Gastroesophageal sphincter (tissue), 4 donors: ENCODE results near the gene BAG5. TPM values are rescaled to one million over a fixed set of nuclear protein-coding genes. Genes with fewer than 3 reads are reported as not detected.
A peak's percentile ranks its signal among the peaks of the same experiment; 100 is the strongest.

ENCODE experiments used
- ATAC-seq: fragments of 150-250 bp; one replicate; pipeline ENCODE4 v1.9.1; 2016; ENCODE audit warnings: mild to moderate bottlenecking, moderate library complexity
- H3K27ac ChIP-seq, 4 donors: fragments of 200-600 bp; sonication (generic) in 3 of 4; 1 replicate in 3 of 4; 2 replicates in 1 of 4; pipeline ENCODE4 v1.5.1; 2016 to 2019
- H3K27me3 ChIP-seq: fragments of 200-600 bp; sonication (generic); one replicate; pipeline ENCODE4 v1.5.1; 2019
- H3K36me3 ChIP-seq, 2 donors: fragments of 200-600 bp; sonication (generic); one replicate each; pipeline ENCODE4 v1.5.1; 2019; ENCODE audit warnings: control low read depth in 1 of 2
- H3K4me1 ChIP-seq, 3 donors: fragments of 200-600 bp; sonication (generic); 1 replicate in 2 of 3; 2 replicates in 1 of 3; pipeline ENCODE4 v1.5.1; 2016 to 2019; ENCODE audit warnings: control low read depth in 2 of 3
- H3K4me3 ChIP-seq, 2 donors: fragments of 200-600 bp; sonication (generic); one replicate each; pipeline ENCODE4 v1.5.1; 2019; ENCODE audit warnings: mild to moderate bottlenecking in 1 of 2, moderate library complexity in 1 of 2
- H3K9me3 ChIP-seq, 3 donors: fragments of 200-600 bp; sonication (generic); one replicate each; pipeline ENCODE4 v1.5.1; 2017 to 2019; ENCODE audit warnings: control low read depth in 2 of 3
- EP300 ChIP-seq: sonication (generic); formaldehyde crosslinking; IDR thresholded peaks from one replicate; pipeline ENCODE4 v1.6.1; 2017; ENCODE audit warnings: antibody characterized with exemption, mild to moderate bottlenecking
- POLR2A ChIP-seq, 2 donors: fragments of 450-650 bp; IDR thresholded peaks; one replicate each; pipeline ENCODE4 v1.6.1; 2017; ENCODE audit warnings: antibody characterized with exemption in 2 of 2, mild to moderate bottlenecking in 2 of 2, moderate library complexity in 1 of 2
- POLR2AphosphoS5 ChIP-seq: sonication (generic); formaldehyde crosslinking; IDR thresholded peaks from one replicate; pipeline ENCODE4 v1.6.1; 2017; ENCODE audit warnings: antibody characterized with exemption
- WGBS, 2 donors: methylation state at CpG; one replicate each; pipeline ENCODE4 v1.1.5; 2018; ENCODE audit warnings: low coverage in 1 of 2; 5-methylcytosine and 5-hydroxymethylcytosine counted together
- total RNA-seq, 4 donors: library from RNA; depleted of rRNA; stranded (reverse); fragments of >200 nt; gene quantifications; one replicate each; pipeline ENCODE4 v1.1.0, GENCODE V29; 2016
- TF ChIP-seq, protein P1 (sequence below), 4 experiments: fragments of 200-600 bp in 2 of 4; fragments of 450-650 bp in 2 of 4; sonication (generic) in 1 of 4; IDR thresholded peaks; one replicate each; pipeline ENCODE4 v1.5.1; 2017 to 2019; ENCODE audit warnings: antibody characterized with exemption in 4 of 4, mild to moderate bottlenecking in 2 of 4, moderate library complexity in 2 of 4

The BAG5 gene
- total RNA-seq, 4 donors from 2014 or later, result 31.1 to 41.3 (median 38.5) TPM

DNA sequence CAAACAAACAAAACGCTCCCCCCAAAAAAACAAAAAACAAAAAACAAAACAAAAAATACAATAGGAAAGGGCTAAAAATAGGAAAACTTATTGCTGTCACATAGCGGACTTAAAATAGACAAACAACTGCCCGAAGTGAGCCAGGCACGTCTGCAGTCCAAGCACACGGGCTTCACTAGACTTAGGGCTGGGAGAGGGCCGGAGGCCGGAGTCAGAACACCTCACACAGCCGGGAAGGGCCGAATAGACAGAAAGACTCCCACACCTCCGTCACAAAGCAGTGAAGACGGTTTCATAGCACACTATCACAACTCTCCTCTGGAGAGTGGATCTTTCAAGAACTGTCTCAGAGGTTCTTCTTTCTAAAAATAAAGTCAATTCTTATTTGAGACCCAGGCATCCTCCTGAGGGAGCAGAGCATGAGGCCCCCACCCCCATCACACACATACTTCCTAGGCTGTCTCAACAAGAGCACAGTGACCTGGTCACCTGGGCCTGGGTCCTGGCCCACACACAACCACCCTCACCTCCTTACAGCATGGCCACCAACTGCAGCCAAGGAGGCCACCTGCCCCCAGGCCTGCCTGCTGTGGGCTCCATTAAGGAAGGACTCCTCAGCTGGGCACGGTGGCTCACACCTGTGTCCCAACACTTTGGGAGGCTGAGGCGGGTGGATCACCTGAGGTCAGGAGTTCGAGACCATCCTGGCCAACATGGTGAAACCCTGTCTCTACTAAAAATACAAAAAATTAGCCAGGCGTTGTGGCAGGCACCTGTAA is 6.7 kb downstream of the BAG5 start:
- Histone ChIP-seq H3K27ac (peak overlapping the region; percentile 11 to 99 (median 94)), H3K9me3 (no peaks in the 10 kb centered on the region), H3K4me1 (peaks cover 6 to 97% (median 49%) of the 10 kb centered on the region in 3 donors), H3K36me3 (peaks cover 0 to 20% of the 10 kb centered on the region in 2 donors), H3K27me3 (no peaks in the 10 kb centered on the region), H3K4me3 (no peak overlapping the region)
- no peak for ATAC-seq
- TF ChIP-seq POLR2A (IDR thresholded peaks at IDR 0.05) (no peak), EP300 (no peak), POLR2AphosphoS5 (no peak)
- TF ChIP-seq, protein P1, sequence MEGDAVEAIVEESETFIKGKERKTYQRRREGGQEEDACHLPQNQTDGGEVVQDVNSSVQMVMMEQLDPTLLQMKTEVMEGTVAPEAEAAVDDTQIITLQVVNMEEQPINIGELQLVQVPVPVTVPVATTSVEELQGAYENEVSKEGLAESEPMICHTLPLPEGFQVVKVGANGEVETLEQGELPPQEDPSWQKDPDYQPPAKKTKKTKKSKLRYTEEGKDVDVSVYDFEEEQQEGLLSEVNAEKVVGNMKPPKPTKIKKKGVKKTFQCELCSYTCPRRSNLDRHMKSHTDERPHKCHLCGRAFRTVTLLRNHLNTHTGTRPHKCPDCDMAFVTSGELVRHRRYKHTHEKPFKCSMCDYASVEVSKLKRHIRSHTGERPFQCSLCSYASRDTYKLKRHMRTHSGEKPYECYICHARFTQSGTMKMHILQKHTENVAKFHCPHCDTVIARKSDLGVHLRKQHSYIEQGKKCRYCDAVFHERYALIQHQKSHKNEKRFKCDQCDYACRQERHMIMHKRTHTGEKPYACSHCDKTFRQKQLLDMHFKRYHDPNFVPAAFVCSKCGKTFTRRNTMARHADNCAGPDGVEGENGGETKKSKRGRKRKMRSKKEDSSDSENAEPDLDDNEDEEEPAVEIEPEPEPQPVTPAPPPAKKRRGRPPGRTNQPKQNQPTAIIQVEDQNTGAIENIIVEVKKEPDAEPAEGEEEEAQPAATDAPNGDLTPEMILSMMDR (IDR thresholded peaks at IDR 0.05), result no peak
- 40 to 44% methylated on average over 11 to 12 of the region's 15 CpGs for WGBS, 2 donors

DNA sequence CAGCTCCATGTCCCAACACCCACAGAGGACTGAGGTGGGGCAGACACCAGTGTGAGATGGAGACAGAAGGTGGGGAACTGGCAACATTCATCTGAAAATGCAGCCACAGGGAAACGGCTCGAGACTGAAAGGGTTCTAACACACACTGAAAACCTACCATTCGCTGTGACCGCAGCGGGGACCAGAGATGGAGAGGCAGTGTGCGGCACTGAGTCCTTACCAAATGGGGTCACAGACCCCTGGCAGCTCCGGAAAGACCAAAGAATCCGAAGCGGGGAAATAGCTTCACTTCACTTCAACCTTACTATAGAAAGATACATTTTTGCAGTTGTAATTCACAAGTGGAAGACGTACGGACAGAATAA is 9.6 kb downstream of the BAG5 start:
- ATAC-seq, result no peak
- Histone ChIP-seq H3K27ac (peak overlapping the region; percentile 92 to 99 (median 97)), H3K27me3 (no peaks in the 10 kb centered on the region), H3K36me3 (peaks cover 0 to 3% of the 10 kb centered on the region in 2 donors), H3K4me1 (peaks cover 3 to 97% (median 60%) of the 10 kb centered on the region in 3 donors), H3K9me3 (no peaks in the 10 kb centered on the region), H3K4me3 (no peak overlapping the region)
- WGBS, 2 donors, result 77 to 90% methylated on average over 11 of the region's 11 CpGs
- no peak for TF ChIP-seq POLR2A (IDR thresholded peaks at IDR 0.05)
- TF ChIP-seq EP300, result no peak
- no peak for TF ChIP-seq POLR2AphosphoS5
- TF ChIP-seq, protein P1 (IDR thresholded peaks at IDR 0.05), result no peak

DNA sequence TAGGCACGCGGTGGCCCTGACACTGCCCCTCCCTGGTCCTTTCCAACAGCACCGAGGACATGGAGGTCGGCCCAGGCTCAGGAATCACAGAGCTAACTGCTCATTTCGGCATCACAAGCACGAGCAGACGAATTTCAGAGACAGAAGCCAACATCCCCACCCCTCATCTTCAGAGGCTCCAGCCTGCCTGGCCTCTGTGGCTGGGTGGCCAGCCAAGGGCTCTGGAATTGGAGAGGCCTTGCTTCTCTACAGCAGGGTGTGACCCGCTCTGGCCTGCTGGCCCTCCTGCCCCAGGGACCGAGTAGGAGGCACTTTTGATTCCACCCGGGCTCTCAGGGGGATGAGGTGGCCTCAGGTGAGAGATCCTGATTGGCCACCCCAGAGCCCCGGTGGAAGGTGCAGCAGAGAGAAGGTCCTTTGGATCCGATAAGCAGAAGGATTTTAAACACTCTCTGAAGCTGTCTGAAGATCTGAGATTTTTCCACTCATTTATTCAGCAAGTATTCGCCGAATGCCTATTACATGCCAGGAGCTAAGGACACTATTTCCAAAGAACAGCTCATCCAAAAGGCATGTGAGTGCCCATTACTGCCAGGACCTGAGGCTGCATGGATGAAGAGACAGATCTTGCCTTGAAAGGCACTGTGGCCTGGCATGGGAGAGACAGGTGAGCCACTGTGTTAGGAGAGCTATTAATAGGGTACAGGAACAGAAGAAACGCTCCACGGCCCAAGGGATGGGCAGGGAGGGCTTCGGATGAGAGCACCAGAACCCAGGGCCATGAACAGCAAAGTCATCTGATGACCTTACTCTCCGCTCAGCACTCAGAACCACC is 10.2 kb downstream of the BAG5 start:
- 32 to 36% methylated on average over 5 to 7 of the region's 18 CpGs for WGBS, 2 donors
- Histone ChIP-seq H3K36me3 (peaks cover 0 to 3% of the 10 kb centered on the region in 2 donors), H3K4me1 (peaks cover 3 to 97% (median 54%) of the 10 kb centered on the region in 3 donors), H3K27ac (peak overlapping the region; percentile 92 to 99 (median 97)), H3K4me3 (peak overlapping the region; percentile 12 to 32), H3K27me3 (no peaks in the 10 kb centered on the region), H3K9me3 (no peaks in the 10 kb centered on the region)
- TF ChIP-seq, protein P1 (IDR thresholded peaks at IDR 0.05), result no peak
- TF ChIP-seq POLR2AphosphoS5, result peak; percentile 81
- ATAC-seq, result peak; percentile 70

DNA sequence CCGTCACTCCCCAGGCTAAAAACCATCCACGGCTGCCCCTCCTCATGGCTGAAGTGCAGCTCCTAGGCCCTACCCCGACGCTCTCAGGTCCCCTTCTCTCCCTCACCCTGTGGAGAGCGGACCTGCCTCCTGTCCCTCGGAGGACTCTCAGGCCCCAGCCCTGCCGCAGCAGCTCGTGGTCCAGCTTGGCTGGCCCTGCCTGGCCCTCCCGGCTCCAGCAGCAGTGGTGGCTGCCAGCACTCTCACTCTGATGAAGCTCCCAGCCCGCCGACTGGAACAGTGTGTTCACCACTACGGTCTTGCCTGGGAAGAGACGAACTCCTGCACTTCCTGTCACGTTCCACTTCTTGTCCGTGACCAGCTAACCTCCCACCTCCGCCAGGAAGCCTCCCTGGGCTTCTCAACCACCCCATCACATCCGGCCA is 11.1 kb downstream of the BAG5 start:
- WGBS, 2 donors, result 0 to 40% methylated on average over 1 to 2 of the region's 17 CpGs
- TF ChIP-seq, protein P1 (IDR thresholded peaks at IDR 0.05), result no peak
- TF ChIP-seq POLR2A (IDR thresholded peaks at IDR 0.05), result peak; percentile 55 to 69
- TF ChIP-seq EP300, result no peak
- TF ChIP-seq POLR2AphosphoS5, result peak; percentile 71
- peak overlapping the region in 1 of 2 donors; percentile 32 for H3K4me3 ChIP-seq
- H3K36me3 ChIP-seq, result peaks cover 0 to 3% of the 10 kb centered on the region in 2 donors
- H3K9me3 ChIP-seq, result no peaks in the 10 kb centered on the region
- peaks cover 3 to 97% (median 57%) of the 10 kb centered on the region in 3 donors for H3K4me1 ChIP-seq
- H3K27ac ChIP-seq, result peak overlapping the region; percentile 92 to 99 (median 97)
- peak; percentile 80 for ATAC-seq
- H3K27me3 ChIP-seq, result no peaks in the 10 kb centered on the region
